IMR-90 (cell line): ENCODE results near the gene C2CD4D. TPM values are rescaled to one million over a fixed set of nuclear protein-coding genes. Genes with fewer than 3 reads are reported as not detected.
"Not testable (repeated sequence)": the region's sequence is repeated elsewhere in the genome, so short reads cannot be mapped to it uniquely, and the experiment has no call there.

ENCODE experiments used
- ATAC-seq: fragments of 200-7000 bp; cut with Tn5 transposase; 2 replicates; pipeline ENCODE4 v1.9.1; 2020; ENCODE audit warnings: low read depth, mild to moderate bottlenecking, moderate library complexity
- BruUV-seq: library from RNA; stranded (reverse); fragments of 400-500 nt; replicated peaks from 2 replicates; lab custom pipeline; 2021; lab: Mats Ljungman, UMichigan
- CTCF ChIA-PET: fragments of 300-600 bp; formaldehyde crosslinking; extraction: SDS; loops from one replicate; lab custom pipeline; 2021; ENCODE audit warnings: antibody characterized with exemption; lab: Yijun Ruan, JAX
- POLR2A ChIA-PET: fragments of 300-600 bp; sonication (Branson Sonifier 250); formaldehyde crosslinking; loops from one replicate; lab custom pipeline; 2022; ENCODE audit warnings: antibody characterized with exemption; ENCODE audit not compliant: unreplicated experiment; lab: Charles Lee
- DNase-seq: peaks from one replicate; pipeline ENCODE4 v3.0.0; 2013
- H2AFZ ChIP-seq: replicated peaks from 2 replicates; pipeline ENCODE3; 2013; ENCODE audit warnings: low read length, mild to moderate bottlenecking; ENCODE audit not compliant: poor library complexity
- H2AK5ac ChIP-seq: 2 replicates; pipeline ENCODE4 v1.6.1; 2013; ENCODE audit warnings: low read depth, low read length, inconsistent platforms
- H2AK9ac ChIP-seq: replicated peaks from 2 replicates; pipeline ENCODE3; 2013; ENCODE audit warnings: mild to moderate bottlenecking, low read depth, low read length, moderate library complexity; ENCODE audit not compliant: poor library complexity
- H2BK120ac ChIP-seq: 2 replicates; pipeline ENCODE4 v1.6.1; 2013; ENCODE audit warnings: low read depth, low read length, inconsistent platforms
- H2BK15ac ChIP-seq: 3 replicates; pipeline ENCODE4 v1.6.1; 2013; ENCODE audit warnings: low read depth, low read length, inconsistent platforms
- H2BK20ac ChIP-seq: 2 replicates; pipeline ENCODE4 v1.6.1; 2013; ENCODE audit warnings: low read depth, mild to moderate bottlenecking, inconsistent platforms, low read length, moderate library complexity
- H2BK5ac ChIP-seq: 2 replicates; pipeline ENCODE4 v1.6.1; 2013; ENCODE audit warnings: mild to moderate bottlenecking, low read depth, low read length, inconsistent platforms; ENCODE audit not compliant: poor library complexity, severe bottlenecking
- H3K14ac ChIP-seq: replicated peaks from 2 replicates; pipeline ENCODE4 v1.6.1; 2013; ENCODE audit warnings: low read depth, low read length, inconsistent platforms
- H3K18ac ChIP-seq: 2 replicates; pipeline ENCODE4 v1.6.1; 2013; ENCODE audit warnings: low read depth, low read length, control low read depth
- H3K23ac ChIP-seq: 2 replicates; pipeline ENCODE4 v1.6.1; 2013; ENCODE audit warnings: low read depth, low read length, inconsistent platforms
- H3K27ac ChIP-seq: 2 replicates; pipeline ENCODE4 v1.5.1; 2013; ENCODE audit warnings: mild to moderate bottlenecking, control low read depth, low read length; ENCODE audit not compliant: insufficient read depth
- H3K27me3 ChIP-seq: 2 replicates; pipeline ENCODE4 v1.6.1; 2013; ENCODE audit warnings: low read length; ENCODE audit not compliant: control insufficient read depth, insufficient read depth
- H3K36me3 ChIP-seq: 2 replicates; pipeline ENCODE4 v1.6.1; 2013; ENCODE audit warnings: low read length, mixed read lengths; ENCODE audit not compliant: control insufficient read depth, insufficient read depth
- H3K4ac ChIP-seq: 2 replicates; pipeline ENCODE4 v1.6.1; 2013; ENCODE audit warnings: low read depth, low read length, inconsistent platforms
- H3K4me1 ChIP-seq: 2 replicates; pipeline ENCODE4 v1.6.1; 2013; ENCODE audit warnings: low read length, mixed read lengths; ENCODE audit not compliant: control insufficient read depth, insufficient read depth
- H3K4me2 ChIP-seq: 2 replicates; pipeline ENCODE4 v1.6.1; 2013; ENCODE audit warnings: low read depth, mild to moderate bottlenecking, control low read depth, low read length, moderate library complexity
- H3K4me3 ChIP-seq: 2 replicates; pipeline ENCODE4 v1.5.1; 2013; ENCODE audit warnings: low read depth, mild to moderate bottlenecking, control low read depth, low read length, moderate library complexity; ENCODE audit not compliant: insufficient read depth
- H3K56ac ChIP-seq: 2 replicates; pipeline ENCODE4 v1.6.1; 2013; ENCODE audit warnings: low read length, inconsistent platforms; ENCODE audit not compliant: insufficient read depth; ENCODE audit errors: extremely low read depth
- H3K79me1 ChIP-seq, 2 experiments: 2 replicates each; pipeline ENCODE4 v1.6.1; 2013; ENCODE audit warnings: low read length in 2 of 2, inconsistent platforms in 1 of 2, low read depth in 1 of 2
- H3K9ac ChIP-seq: 2 replicates; pipeline ENCODE4 v1.6.1; 2013; ENCODE audit warnings: low read depth, low read length, control low read depth
- H3K9me1 ChIP-seq: 2 replicates; pipeline ENCODE4 v1.6.1; 2013; ENCODE audit warnings: low read length, inconsistent platforms; ENCODE audit not compliant: insufficient read depth
- H3K9me3 ChIP-seq: 2 replicates; pipeline ENCODE4 v1.6.1; 2013; ENCODE audit warnings: low read length; ENCODE audit not compliant: control insufficient read depth, insufficient read depth
- H4K20me1 ChIP-seq: 2 replicates; pipeline ENCODE4 v1.6.1; 2013; ENCODE audit warnings: low read length, inconsistent platforms; ENCODE audit not compliant: insufficient read depth
- H4K5ac ChIP-seq: 2 replicates; pipeline ENCODE4 v1.6.1; 2013; ENCODE audit warnings: mild to moderate bottlenecking, low read depth, low read length, control low read depth
- H4K8ac ChIP-seq, 2 experiments: 2 replicates each; pipeline ENCODE4 v1.6.1; 2013; ENCODE audit warnings: low read depth in 2 of 2, low read length in 2 of 2, control low read depth in 1 of 2, inconsistent platforms in 1 of 2
- H4K91ac ChIP-seq: 2 replicates; pipeline ENCODE4 v1.6.1; 2013; ENCODE audit warnings: low read depth, low read length, inconsistent platforms; ENCODE audit not compliant: insufficient read depth
- WGBS, 2 experiments: methylation state at CpG; one replicate each; pipeline versions ENCODE4 v1.1.5 to v1.1.7; 2013; ENCODE audit warnings: missing lambda C conversion rate in 2 of 2; ENCODE audit not compliant: insufficient read length in 1 of 2; ENCODE audit errors: extremely low coverage in 2 of 2; 5-methylcytosine and 5-hydroxymethylcytosine counted together
- dilution Hi-C: fragments of 300-500 bp; cut with HindIII; formaldehyde crosslinking; loops from one replicate; pipeline ENCODE4 v1.14.3; 2018; ENCODE audit warnings: low sequenced_read_pairs; ENCODE audit not compliant: unreplicated experiment
- in situ Hi-C: fragments of 300-500 bp; cut with MboI; formaldehyde crosslinking; loops from 3 replicates; pipeline ENCODE4 v1.14.3; 2019; ENCODE audit warnings: low sequenced_read_pairs, inconsistent platforms, mixed read lengths
- intact Hi-C: fragments of 100-400 bp; cut with micrococcal nuclease; formaldehyde crosslinking; loops from 2 replicates; pipeline ENCODE4 v1.10.0; 2022
- polyA plus RNA-seq, 3 experiments: library from polyadenylated mRNA; depleted of rRNA; stranded (reverse); fragments of >200 nt; gene quantifications; 2 replicates each; pipeline ENCODE4 v1.2.3, GENCODE V29; 2012; ENCODE audit warnings: low replicate concordance in 1 of 3
- total RNA-seq: library from RNA; depleted of rRNA; stranded (reverse); fragments of >200 nt; gene quantifications from 2 replicates; pipeline ENCODE4 v1.2.3, GENCODE V29; 2012

Gene C2CD4D
- total and polyA plus RNA-seq, 2 of the 4 experiments (the other 2 are of a cell fraction) = not detected

- H3K4me2 ChIP-seq, H3K27ac ChIP-seq, H2BK5ac ChIP-seq, H3K14ac ChIP-seq, H2BK15ac ChIP-seq, H4K8ac ChIP-seq, H3K27me3 ChIP-seq, H2AK5ac ChIP-seq, H3K56ac ChIP-seq, H3K9ac ChIP-seq, ATAC-seq, H3K9me1 ChIP-seq, H2BK20ac ChIP-seq, H3K79me1 ChIP-seq, H2AFZ ChIP-seq, H4K91ac ChIP-seq, H4K20me1 ChIP-seq, H2BK120ac ChIP-seq, H3K4me3 ChIP-seq, H3K4ac ChIP-seq, H3K9me3 ChIP-seq, H3K23ac ChIP-seq, POLR2A ChIA-PET, H3K4me1 ChIP-seq, H3K18ac ChIP-seq, H2AK9ac ChIP-seq, H3K36me3 ChIP-seq, H4K5ac ChIP-seq, intact Hi-C loops, DNase-seq, BruUV-seq: not testable (repeated sequence)
- dilution Hi-C loops = loop anchor here (25.0 kb wide), 1 partner anchor 97 kb away; the partner anchor contains the start of gene TDRKH
- CTCF ChIA-PET = interaction anchor here (0.7 kb wide), 1 partner anchor 9 kb away, joined by 3 read pairs; no protein-coding TSS in a partner anchor
- in situ Hi-C loops = loop anchor here (10.0 kb wide), 1 partner anchor 121 kb away; no protein-coding TSS in a partner anchor
- no CpG with 5 or more reads among the region's 4 CpGs for WGBS, 2 experiments
These were observed 44.3 kb upstream of the C2CD4D start for GRCh38 chr1:151883898-151884297.

- H3K4ac ChIP-seq, H2BK5ac ChIP-seq, H2BK15ac ChIP-seq, H4K8ac ChIP-seq, BruUV-seq, H2AFZ ChIP-seq, intact Hi-C loops, H3K23ac ChIP-seq, ATAC-seq, H3K18ac ChIP-seq, H4K91ac ChIP-seq, H3K4me3 ChIP-seq, H3K9me1 ChIP-seq, H3K56ac ChIP-seq, H4K5ac ChIP-seq, H2BK120ac ChIP-seq, H3K79me1 ChIP-seq, DNase-seq, H3K9ac ChIP-seq, H3K36me3 ChIP-seq, H2AK5ac ChIP-seq, H4K20me1 ChIP-seq, H2AK9ac ChIP-seq, H3K27me3 ChIP-seq, H3K14ac ChIP-seq, H3K4me1 ChIP-seq, H2BK20ac ChIP-seq, H3K27ac ChIP-seq, H3K4me2 ChIP-seq, H3K9me3 ChIP-seq, POLR2A ChIA-PET: not testable (repeated sequence)
- WGBS, 2 experiments = 100% methylated on average over 1 of the region's 5 CpGs; no CpG with 5 or more reads in 1 of the 2 experiments
- in situ Hi-C loops = loop anchor here (10.0 kb wide), 1 partner anchor 122 kb away; no protein-coding TSS in a partner anchor
- CTCF ChIA-PET = interaction anchor here (1.4 kb wide), 1 partner anchor 53 kb away, joined by 6 read pairs; no protein-coding TSS in a partner anchor
- dilution Hi-C loops = loop anchor here (25.0 kb wide), 1 partner anchor 96 kb away; the partner anchor contains the start of gene TDRKH
These were observed 43.3 kb upstream of the C2CD4D start for GRCh38 chr1:151882918-151883317.
